ENCODE data around the gene NTNG1. TPM values are rescaled to one million over a fixed set of nuclear protein-coding genes. Genes with fewer than 3 reads are reported as not detected.
A peak's percentile ranks its signal among the peaks of the same experiment; 100 is the strongest.

NTNG1 gene
- total RNA-seq, 2 experiments from 2014 or later = 2.3 to 5.9 TPM

- H3K4me3 ChIP-seq (ENCODE audit: low read depth, low read length, poor library complexity, severe bottlenecking) = no peak overlapping the region
- H3K36me3 ChIP-seq (ENCODE audit: insufficient read depth, low read length) = no peaks in the 10 kb centered on the region
- CTCF ChIA-PET (ENCODE audit: unreplicated experiment) = no interaction called here
- peaks cover 19% of the 10 kb centered on the region for H3K4me1 ChIP-seq (ENCODE audit: insufficient read depth, low read length, poor library complexity, severe bottlenecking)
- H3K9me3 ChIP-seq (ENCODE audit: low read length) = no peaks in the 10 kb centered on the region
- H2AFZ ChIP-seq (ENCODE audit: low read length) = no peak overlapping the region
- no peaks in the 10 kb centered on the region for H4K20me1 ChIP-seq (ENCODE audit: insufficient read depth, low read length)
- intact Hi-C loops (cut with micrococcal nuclease; ENCODE audit: unreplicated experiment) = no loop called here
- TF ChIP-seq, protein P1, sequence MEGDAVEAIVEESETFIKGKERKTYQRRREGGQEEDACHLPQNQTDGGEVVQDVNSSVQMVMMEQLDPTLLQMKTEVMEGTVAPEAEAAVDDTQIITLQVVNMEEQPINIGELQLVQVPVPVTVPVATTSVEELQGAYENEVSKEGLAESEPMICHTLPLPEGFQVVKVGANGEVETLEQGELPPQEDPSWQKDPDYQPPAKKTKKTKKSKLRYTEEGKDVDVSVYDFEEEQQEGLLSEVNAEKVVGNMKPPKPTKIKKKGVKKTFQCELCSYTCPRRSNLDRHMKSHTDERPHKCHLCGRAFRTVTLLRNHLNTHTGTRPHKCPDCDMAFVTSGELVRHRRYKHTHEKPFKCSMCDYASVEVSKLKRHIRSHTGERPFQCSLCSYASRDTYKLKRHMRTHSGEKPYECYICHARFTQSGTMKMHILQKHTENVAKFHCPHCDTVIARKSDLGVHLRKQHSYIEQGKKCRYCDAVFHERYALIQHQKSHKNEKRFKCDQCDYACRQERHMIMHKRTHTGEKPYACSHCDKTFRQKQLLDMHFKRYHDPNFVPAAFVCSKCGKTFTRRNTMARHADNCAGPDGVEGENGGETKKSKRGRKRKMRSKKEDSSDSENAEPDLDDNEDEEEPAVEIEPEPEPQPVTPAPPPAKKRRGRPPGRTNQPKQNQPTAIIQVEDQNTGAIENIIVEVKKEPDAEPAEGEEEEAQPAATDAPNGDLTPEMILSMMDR (conservative IDR thresholded peaks at IDR 0.05; ENCODE audit: low read length) = peak; percentile 71
- no peak for TF ChIP-seq EZH2phosphoT487 (IDR thresholded peaks at IDR 0.05; ENCODE audit: borderline replicate concordance, low read depth, low read length)
- no peak overlapping the region for H3K27ac ChIP-seq (ENCODE audit: low read depth, low read length, poor library complexity, severe bottlenecking)
- no TSS peak for BruUV-seq (replicated peaks)
- POLR2A ChIA-PET = interaction anchor here (0.6 to 4.8 kb wide), 8 partner anchors 9 to 209 kb away, joined by 3 to 16 read pairs (median 4); no protein-coding TSS in a partner anchor
- no peaks in the 10 kb centered on the region for H3K9me2 ChIP-seq (ENCODE audit: insufficient read depth, low read length)
- no peaks in the 10 kb centered on the region for H3K79me2 ChIP-seq (ENCODE audit: insufficient read depth, low read depth, low read length)
- H3K4me2 ChIP-seq (ENCODE audit: low read length) = no peak overlapping the region
- peak; percentile 47 for DNase-seq (ENCODE audit: low spot score)
These were observed 178.1 kb downstream of the NTNG1 start for GRCh38 chr1:107318932-107319331.

- no peak overlapping the region for H3K4me3 ChIP-seq (ENCODE audit: low read depth, low read length, poor library complexity, severe bottlenecking)
- H3K27ac ChIP-seq (ENCODE audit: low read depth, low read length, poor library complexity, severe bottlenecking) = no peak overlapping the region
- TF ChIP-seq, protein P1 (conservative IDR thresholded peaks at IDR 0.05; ENCODE audit: low read length) = no peak
- H2AFZ ChIP-seq (ENCODE audit: low read length) = no peak overlapping the region
- no peak for DNase-seq (ENCODE audit: low spot score)
- ChIA-PET POLR2A (interaction anchor here (0.7 to 2.3 kb wide), 5 partner anchors 17 to 52 kb away, joined by 3 to 14 read pairs (median 3); no protein-coding TSS in a partner anchor), CTCF (ENCODE audit: unreplicated experiment) (no interaction called here)
- intact Hi-C loops (cut with micrococcal nuclease; ENCODE audit: unreplicated experiment) = loop anchor here (5.0 kb wide), 1 partner anchor 34 kb away; no protein-coding TSS in a partner anchor
- peaks cover 31% of the 10 kb centered on the region for H3K4me1 ChIP-seq (ENCODE audit: insufficient read depth, low read length, poor library complexity, severe bottlenecking)
- H3K79me2 ChIP-seq (ENCODE audit: insufficient read depth, low read depth, low read length) = no peaks in the 10 kb centered on the region
- no peaks in the 10 kb centered on the region for H3K36me3 ChIP-seq (ENCODE audit: insufficient read depth, low read length)
- no peaks in the 10 kb centered on the region for H4K20me1 ChIP-seq (ENCODE audit: insufficient read depth, low read length)
- H3K9me3 ChIP-seq (ENCODE audit: low read length) = no peaks in the 10 kb centered on the region
- no peaks in the 10 kb centered on the region for H3K9me2 ChIP-seq (ENCODE audit: insufficient read depth, low read length)
- BruUV-seq (replicated peaks) = no TSS peak
- no peak overlapping the region for H3K4me2 ChIP-seq (ENCODE audit: low read length)
These were observed 182.9 kb downstream of the NTNG1 start for GRCh38 chr1:107323784-107324183.

GRCh38 chr1:107326824-107327445 lies 186.1 kb downstream of the NTNG1 start:
- no peaks in the 10 kb centered on the region for H3K9me3 ChIP-seq (ENCODE audit: low read length)
- H3K4me3 ChIP-seq (ENCODE audit: low read depth, low read length, poor library complexity, severe bottlenecking) = no peak overlapping the region
- H3K9me2 ChIP-seq (ENCODE audit: insufficient read depth, low read length) = no peaks in the 10 kb centered on the region
- DNase-seq (ENCODE audit: low spot score) = peak; percentile 60
- H2AFZ ChIP-seq (ENCODE audit: low read length) = peak overlapping the region; percentile 67
- no peaks in the 10 kb centered on the region for H4K20me1 ChIP-seq (ENCODE audit: insufficient read depth, low read length)
- H3K79me2 ChIP-seq (ENCODE audit: insufficient read depth, low read depth, low read length) = no peaks in the 10 kb centered on the region
- ChIA-PET POLR2A (interaction anchor here (0.7 to 1.8 kb wide), 9 partner anchors 10 to 62 kb away, joined by 3 to 7 read pairs (median 3); no protein-coding TSS in a partner anchor), CTCF (ENCODE audit: unreplicated experiment) (interaction anchor here (0.8 kb wide), 2 partner anchors 16 to 203 kb away, joined by 3 to 4 read pairs; no protein-coding TSS in a partner anchor)
- H3K4me2 ChIP-seq (ENCODE audit: low read length) = peak overlapping the region; percentile 54
- H3K27ac ChIP-seq (ENCODE audit: low read depth, low read length, poor library complexity, severe bottlenecking) = no peak overlapping the region
- peaks cover 20% of the 10 kb centered on the region for H3K4me1 ChIP-seq (ENCODE audit: insufficient read depth, low read length, poor library complexity, severe bottlenecking)
- no TSS peak for BruUV-seq (replicated peaks)
- intact Hi-C loops (cut with micrococcal nuclease; ENCODE audit: unreplicated experiment) = loop anchor here (5.0 kb wide), 1 partner anchor 50 kb away; no protein-coding TSS in a partner anchor
- TF ChIP-seq EZH2phosphoT487 (IDR thresholded peaks at IDR 0.05; ENCODE audit: borderline replicate concordance, low read depth, low read length) = no peak
- TF ChIP-seq, protein P1 (conservative IDR thresholded peaks at IDR 0.05; ENCODE audit: low read length) = no peak
- H3K36me3 ChIP-seq (ENCODE audit: insufficient read depth, low read length) = no peaks in the 10 kb centered on the region
